CD4-positive, alpha-beta T cell treated with Interleukin-21 for 1 hour (primary cell): ENCODE measurements around the gene SPOCK1.

ENCODE experiments used
- DNase-seq: peaks from one replicate; pipeline ENCODE4 v3.0.0-alpha.2; 2020

The SPOCK1 gene

GRCh38 chr5:137440795-137441194 is 58.3 kb downstream of the SPOCK1 start:
- no peak for DNase-seq

DNA sequence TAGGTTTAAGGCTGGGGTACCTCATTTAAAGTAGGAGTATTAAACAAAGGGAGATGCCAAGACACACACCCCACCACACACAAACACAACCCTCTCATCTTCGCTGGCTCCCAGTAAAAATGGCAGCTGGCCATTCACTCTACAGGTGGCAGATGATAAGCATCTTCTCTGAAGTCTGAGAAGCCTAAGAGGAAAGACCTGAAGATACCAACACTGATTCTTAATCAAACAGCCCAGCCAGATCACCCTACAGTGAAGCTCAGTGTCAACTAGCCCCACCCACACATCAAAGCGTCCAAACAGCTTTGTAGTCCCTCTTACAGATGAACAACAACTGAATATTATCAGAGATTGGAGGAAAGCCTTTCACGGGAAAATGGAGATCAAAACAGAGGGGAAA is 59.5 kb downstream of the SPOCK1 start:
- no peak for DNase-seq

GRCh38 chr5:137438932-137439331 is 60.2 kb downstream of the SPOCK1 start:
- DNase-seq = no peak

DNA sequence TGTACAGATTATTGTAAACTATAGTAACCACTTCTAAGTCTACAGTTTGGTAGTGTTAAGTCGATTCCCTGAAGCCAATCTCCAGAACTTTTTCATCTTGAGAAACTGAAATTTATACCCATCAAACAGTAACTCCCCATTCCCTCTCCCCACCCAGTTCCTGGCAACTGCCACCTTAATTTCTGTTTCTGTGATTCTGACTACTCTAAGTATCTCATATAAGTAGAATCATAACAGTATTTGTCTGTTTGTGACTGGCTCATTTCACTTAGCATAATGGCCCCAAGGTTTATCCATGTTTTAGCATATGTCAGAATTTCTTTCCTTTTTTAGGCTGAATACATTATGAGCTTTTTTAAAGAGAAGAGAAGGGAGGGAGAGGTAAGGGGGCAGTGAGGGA is 61.4 kb downstream of the SPOCK1 start:
- DNase-seq = no peak

DNA sequence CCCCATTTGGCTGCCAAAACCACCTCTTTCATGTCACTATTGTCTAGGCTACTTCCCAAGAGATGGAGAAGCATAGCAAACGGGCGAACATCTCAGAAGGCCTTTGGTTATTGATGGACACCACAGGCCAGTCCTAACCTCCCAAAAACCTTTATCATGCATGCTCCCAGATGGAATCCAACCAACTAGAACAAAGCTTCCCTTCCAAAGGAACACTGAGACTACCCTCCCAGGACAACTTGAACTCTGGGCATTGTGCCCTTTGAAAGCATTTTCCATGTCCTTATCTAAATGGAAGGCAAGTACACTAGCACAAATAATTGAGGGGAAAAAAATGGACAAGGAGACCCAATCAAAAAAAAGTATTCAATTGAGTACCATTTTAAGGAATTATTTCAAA is 65.6 kb downstream of the SPOCK1 start:
- no peak for DNase-seq

DNA sequence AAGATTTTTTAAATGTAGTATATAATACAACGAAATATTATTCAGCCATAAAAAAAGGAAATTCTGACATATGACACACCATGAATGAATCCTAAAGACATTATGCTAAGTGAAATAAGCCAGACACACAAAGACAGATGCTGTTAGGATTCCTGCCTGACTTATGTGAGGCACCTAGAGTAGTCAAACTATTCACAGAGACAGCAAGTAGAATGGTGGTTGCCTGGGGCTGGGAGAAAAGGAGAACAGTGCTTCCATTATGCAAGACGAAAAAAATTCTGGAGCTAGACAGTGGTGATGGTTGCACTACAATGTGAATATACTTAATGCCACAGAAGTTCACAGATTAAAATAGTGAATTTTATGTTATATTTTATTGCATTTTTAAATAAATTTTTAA is 66.8 kb downstream of the SPOCK1 start:
- no peak for DNase-seq

DNA sequence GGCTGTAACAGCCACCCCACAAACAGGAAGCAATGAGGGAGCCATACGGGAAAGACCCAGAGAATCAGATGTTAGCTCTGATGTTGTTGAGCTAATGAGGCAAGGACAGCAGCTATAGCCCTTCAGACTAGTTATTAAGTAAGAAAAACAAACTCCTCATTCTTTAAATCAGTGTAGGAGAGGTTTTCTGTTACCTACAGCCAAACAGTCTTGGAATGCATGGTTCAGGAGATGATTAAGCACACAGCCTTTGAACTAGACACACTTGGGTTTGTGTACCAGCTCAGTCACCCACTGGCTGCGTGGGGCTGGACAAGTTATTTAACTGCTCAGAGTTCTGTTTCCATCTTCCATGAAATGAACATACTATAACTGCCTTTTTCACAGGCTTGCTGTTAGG is 68.1 kb downstream of the SPOCK1 start:
- DNase-seq = no peak

- DNase-seq = no peak
These were observed 83.9 kb downstream of the SPOCK1 start for GRCh38 chr5:137415231-137415681.

DNA sequence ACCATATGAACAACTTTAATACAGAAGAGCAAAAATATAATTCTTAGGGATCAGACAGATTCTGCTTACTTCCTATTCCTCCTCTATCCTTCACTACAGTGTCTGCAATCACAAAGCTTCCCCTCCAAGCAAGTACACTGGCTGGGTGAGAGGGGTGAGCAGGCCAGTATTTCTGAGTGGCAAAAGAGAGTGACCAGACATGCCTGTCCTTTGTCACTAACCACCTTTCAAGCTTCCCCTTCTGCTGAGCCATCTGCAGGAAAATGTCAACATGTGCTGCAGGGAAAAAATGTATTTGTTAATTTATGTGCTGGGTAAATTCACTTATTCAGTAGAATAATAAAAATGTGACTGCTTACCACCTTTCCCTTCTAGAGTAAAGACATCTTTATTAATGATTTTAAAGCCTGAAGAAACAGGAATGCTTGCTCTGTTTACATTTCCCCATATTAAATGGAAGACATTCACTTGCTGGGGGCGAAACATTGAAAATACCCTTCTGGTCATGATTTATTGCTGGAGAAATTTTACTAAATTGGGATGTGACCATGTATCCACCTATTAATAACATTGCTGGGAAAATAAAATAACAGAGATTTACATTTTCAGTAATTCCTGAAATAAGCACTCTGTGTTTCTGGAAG is 84.9 kb downstream of the SPOCK1 start:
- DNase-seq = no peak

DNA sequence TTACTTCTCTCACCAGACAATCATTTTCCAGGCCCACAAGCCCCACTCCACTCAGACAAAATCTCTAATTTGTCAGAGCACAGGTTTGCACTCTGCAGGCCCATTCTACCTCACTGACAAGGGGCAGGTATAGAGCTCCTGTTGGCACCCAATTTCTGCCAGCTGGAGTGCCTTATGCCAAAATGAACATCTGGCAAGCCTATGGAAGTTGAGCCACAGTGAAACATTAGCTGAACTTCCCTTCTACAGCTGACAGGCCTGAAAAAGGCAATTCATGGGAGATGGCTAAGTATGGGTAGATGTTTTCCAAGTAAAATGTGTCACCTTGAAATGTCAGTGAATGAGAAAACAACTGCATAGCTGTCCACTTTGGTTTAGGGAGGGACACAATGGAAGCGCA is 87.0 kb downstream of the SPOCK1 start:
- DNase-seq = no peak

DNA sequence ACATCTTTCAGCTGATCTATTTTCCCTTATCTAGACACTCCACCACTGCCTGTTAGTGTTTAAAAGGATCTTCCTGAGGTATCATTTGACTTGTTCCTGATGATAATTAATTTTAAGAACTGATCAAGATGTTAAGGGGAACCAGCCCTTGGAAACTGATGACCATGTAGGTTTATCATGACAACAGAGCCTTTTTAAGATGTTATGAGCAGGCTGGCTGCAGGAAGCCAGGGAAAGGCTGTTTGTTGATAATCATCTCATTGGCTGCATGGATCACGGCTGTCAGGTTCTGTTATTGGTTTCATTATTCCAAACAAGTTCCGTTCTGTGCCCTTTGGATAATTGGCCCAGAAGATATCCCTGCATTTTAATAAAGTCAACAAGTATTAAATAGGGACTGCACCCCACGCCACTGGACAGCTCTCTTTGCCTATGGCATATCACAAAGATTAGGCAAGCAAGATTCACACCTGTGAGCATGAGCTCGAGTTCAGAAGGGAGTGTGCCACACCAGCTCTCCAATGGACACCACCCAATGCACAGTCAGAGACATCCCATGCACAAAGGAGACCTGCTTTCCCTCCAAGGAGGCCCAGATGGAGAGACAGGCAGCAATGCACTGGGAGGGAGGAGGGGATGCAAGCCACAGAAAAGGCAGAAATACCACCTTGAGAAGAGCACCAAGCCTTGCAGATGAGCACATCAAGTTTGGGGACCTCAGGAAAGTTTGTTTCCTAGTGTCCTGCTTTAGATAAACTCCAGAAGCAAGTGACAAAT is 88.7 kb downstream of the SPOCK1 start:
- no peak for DNase-seq

GRCh38 chr5:137409736-137410135 is 89.4 kb downstream of the SPOCK1 start:
- no peak for DNase-seq

- DNase-seq = no peak
These were observed 92.0 kb downstream of the SPOCK1 start for GRCh38 chr5:137407090-137407489.

GRCh38 chr5:137405393-137405792 is 93.7 kb downstream of the SPOCK1 start:
- DNase-seq = no peak

GRCh38 chr5:137403869-137404268 is 95.3 kb downstream of the SPOCK1 start:
- no peak for DNase-seq

- no peak for DNase-seq
These were observed 96.5 kb downstream of the SPOCK1 start for GRCh38 chr5:137402436-137403187.

DNA sequence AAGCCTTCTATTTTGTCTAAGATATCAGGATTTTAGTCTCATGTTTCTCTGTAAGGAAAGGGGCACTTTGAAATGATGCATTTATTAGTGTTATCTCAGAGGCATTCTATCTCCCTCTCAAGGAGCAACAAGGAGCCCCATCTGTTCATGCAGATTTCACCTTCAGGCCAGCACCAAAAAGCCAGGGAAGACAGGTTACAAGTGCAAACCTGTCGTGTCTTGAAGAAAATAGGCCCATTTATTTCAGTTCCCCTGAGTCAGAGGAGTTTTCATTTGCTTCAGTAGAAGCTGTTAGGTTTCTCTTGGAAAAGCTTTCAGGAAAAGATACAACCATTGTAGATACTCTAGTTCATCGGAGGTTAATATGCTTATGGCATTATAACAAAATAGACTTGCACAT is 97.2 kb downstream of the SPOCK1 start:
- no peak for DNase-seq

GRCh38 chr5:137400571-137400970 is 98.6 kb downstream of the SPOCK1 start:
- no peak for DNase-seq

GRCh38 chr5:137399911-137400310 is 99.2 kb downstream of the SPOCK1 start:
- no peak for DNase-seq

GRCh38 chr5:137398751-137399150 is 100.4 kb downstream of the SPOCK1 start:
- DNase-seq = no peak

DNA sequence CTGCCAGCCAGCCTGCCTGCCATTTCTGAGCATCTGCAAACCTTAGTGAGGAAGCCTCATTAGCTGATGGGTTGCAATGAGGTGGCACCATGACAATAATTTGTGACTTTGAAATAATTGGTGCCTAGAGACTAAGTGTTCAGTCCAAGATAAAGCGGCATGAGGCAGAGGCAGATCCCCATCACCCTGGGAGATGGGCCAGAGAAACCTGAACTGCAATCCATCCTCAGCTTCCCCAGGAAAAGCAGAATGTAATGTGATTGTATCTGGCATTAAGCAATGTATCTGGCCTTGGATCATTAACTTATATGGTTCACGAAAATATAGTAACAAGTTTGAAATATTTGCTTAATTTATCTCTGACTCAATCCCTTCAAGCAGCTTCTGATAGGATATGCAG is 101.0 kb downstream of the SPOCK1 start:
- no peak for DNase-seq

GRCh38 chr5:137395011-137395755 is 103.9 kb downstream of the SPOCK1 start:
- no peak for DNase-seq

GRCh38 chr5:137394380-137394779 is 104.7 kb downstream of the SPOCK1 start:
- DNase-seq = no peak
